WTC11 (cell line): ENCODE results near the gene ZNF385A.

Source experiments
- GABPB1 ChIP-seq: sonication (generic); formaldehyde crosslinking; IDR thresholded peaks from 2 replicates; pipeline ENCODE4 v1.8.1; 2023; ENCODE audit warnings: mild to moderate bottlenecking, missing genetic modification reagents
- JAZF1 ChIP-seq: fragments of 250-450 bp; sonication (Bioruptor Pico); IDR thresholded peaks from 2 replicates; pipeline ENCODE4 v1.9.0; 2021; ENCODE audit warnings: moderate library complexity, mild to moderate bottlenecking, inconsistent platforms
- NFE2L1 ChIP-seq: sonication (generic); formaldehyde crosslinking; IDR thresholded peaks from 2 replicates; pipeline ENCODE4 v1.8.1; 2023; ENCODE audit warnings: missing genetic modification reagents
- TF ChIP-seq, protein P1 (sequence below): fragments of 200-600 bp; IDR thresholded peaks from 2 replicates; pipeline ENCODE4 v1.8.0; 2022; ENCODE audit warnings: antibody characterized with exemption
- TF ChIP-seq, protein P2 (sequence below): sonication (generic); formaldehyde crosslinking; conservative IDR thresholded peaks from 2 replicates; pipeline ENCODE4 v1.8.1; 2022; ENCODE audit warnings: mild to moderate bottlenecking, missing genetic modification reagents
- TF ChIP-seq, protein P3 (sequence below): sonication (generic); formaldehyde crosslinking; IDR thresholded peaks from 2 replicates; pipeline ENCODE4 v1.8.1; 2023; ENCODE audit warnings: mild to moderate bottlenecking, missing genetic modification reagents, borderline replicate concordance

DNA sequence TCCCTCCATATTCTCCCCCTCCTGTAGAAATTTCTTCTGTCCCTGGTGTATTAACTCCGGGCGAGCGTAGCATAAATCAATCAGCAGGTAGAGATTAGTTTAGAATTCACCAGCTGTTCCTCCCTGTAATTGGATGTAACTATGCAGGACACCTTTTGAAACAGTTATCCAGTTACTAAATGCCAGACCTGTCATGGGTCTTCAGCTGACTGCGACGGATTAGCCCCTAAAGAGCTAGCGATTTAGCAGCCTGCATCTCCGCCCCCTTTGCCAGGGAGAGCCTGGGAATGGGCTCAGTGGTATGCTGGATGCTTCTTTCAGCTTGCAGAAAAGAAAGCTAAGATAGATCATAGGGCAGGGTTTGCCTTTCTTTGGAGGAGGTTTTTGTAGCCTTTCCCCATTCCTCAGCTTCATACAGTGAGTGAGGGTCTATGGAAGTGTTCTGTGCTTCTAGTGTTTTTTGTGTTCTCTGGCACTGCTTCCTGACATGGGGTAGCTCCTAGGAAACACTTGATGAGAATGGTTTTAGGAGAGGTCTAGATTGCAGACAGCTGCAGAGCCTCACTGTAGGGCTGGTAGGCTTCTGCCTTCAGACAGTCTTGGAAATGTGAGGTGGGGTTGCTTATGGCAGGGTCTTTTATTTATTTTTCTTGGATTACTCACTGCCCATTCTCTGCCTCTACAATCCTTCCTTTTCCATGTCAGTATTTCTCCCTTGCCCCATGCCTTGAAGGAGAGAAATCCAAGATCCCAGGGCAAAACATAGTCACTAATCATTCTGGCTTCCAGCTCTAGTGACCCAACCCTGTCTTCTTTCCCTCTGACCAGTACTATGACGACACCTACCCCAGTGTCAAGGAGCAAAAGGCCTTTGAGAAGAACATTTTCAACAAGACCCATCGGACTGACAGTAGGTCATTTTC, 42.9 kb downstream of the ZNF385A start:
- TF ChIP-seq, protein P1, sequence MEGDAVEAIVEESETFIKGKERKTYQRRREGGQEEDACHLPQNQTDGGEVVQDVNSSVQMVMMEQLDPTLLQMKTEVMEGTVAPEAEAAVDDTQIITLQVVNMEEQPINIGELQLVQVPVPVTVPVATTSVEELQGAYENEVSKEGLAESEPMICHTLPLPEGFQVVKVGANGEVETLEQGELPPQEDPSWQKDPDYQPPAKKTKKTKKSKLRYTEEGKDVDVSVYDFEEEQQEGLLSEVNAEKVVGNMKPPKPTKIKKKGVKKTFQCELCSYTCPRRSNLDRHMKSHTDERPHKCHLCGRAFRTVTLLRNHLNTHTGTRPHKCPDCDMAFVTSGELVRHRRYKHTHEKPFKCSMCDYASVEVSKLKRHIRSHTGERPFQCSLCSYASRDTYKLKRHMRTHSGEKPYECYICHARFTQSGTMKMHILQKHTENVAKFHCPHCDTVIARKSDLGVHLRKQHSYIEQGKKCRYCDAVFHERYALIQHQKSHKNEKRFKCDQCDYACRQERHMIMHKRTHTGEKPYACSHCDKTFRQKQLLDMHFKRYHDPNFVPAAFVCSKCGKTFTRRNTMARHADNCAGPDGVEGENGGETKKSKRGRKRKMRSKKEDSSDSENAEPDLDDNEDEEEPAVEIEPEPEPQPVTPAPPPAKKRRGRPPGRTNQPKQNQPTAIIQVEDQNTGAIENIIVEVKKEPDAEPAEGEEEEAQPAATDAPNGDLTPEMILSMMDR = no peak
- TF ChIP-seq JAZF1 (no peak), NFE2L1 (CRISPR knock-in tag) (no peak), GABPB1 (CRISPR knock-in tag) (no peak)
- TF ChIP-seq, protein P2, sequence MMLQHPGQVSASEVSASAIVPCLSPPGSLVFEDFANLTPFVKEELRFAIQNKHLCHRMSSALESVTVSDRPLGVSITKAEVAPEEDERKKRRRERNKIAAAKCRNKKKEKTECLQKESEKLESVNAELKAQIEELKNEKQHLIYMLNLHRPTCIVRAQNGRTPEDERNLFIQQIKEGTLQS = no peak
- TF ChIP-seq, protein P3, sequence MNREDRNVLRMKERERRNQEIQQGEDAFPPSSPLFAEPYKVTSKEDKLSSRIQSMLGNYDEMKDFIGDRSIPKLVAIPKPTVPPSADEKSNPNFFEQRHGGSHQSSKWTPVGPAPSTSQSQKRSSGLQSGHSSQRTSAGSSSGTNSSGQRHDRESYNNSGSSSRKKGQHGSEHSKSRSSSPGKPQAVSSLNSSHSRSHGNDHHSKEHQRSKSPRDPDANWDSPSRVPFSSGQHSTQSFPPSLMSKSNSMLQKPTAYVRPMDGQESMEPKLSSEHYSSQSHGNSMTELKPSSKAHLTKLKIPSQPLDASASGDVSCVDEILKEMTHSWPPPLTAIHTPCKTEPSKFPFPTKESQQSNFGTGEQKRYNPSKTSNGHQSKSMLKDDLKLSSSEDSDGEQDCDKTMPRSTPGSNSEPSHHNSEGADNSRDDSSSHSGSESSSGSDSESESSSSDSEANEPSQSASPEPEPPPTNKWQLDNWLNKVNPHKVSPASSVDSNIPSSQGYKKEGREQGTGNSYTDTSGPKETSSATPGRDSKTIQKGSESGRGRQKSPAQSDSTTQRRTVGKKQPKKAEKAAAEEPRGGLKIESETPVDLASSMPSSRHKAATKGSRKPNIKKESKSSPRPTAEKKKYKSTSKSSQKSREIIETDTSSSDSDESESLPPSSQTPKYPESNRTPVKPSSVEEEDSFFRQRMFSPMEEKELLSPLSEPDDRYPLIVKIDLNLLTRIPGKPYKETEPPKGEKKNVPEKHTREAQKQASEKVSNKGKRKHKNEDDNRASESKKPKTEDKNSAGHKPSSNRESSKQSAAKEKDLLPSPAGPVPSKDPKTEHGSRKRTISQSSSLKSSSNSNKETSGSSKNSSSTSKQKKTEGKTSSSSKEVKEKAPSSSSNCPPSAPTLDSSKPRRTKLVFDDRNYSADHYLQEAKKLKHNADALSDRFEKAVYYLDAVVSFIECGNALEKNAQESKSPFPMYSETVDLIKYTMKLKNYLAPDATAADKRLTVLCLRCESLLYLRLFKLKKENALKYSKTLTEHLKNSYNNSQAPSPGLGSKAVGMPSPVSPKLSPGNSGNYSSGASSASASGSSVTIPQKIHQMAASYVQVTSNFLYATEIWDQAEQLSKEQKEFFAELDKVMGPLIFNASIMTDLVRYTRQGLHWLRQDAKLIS = no peak
